ENCODE results near the gene MTHFD2L. TPM values are rescaled to one million over a fixed set of nuclear protein-coding genes. Genes with fewer than 3 reads are reported as not detected.

MTHFD2L gene
- total and polyA plus RNA-seq, 2 of the 8 experiments (the other 6 are each of a cell fraction or from before 2014, with no cell fraction given): 5.4 to 15.0 TPM

DNA sequence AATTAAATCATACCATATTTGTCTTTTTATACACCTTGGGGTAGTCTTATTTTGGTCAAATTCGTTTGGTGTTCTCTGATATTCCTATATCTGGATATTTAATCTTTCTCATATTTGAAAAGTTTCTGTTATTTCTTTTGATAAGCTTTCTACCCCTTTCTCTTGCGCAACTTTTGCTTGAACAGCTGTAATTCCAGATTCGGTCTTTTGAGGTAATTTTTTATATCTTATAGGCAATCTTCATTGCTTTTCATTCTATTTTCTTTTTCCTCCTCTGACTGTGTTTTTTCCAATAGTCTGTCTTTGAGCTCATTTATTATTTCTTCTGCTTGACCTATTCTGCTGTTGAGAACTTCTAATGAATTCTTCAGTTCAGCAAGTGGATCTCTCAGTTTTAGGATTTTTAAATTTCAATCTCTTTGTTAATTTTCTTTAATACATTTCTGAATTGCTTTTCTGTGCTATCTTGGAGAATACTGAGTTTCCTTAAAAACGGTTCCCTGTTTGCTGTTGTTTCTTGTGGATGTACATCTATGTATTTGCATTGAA, 11.3 kb upstream of the MTHFD2L start:
- Histone ChIP-seq H3K9ac (replicated peaks in 1 of 4; ENCODE audit: extremely low read depth in 1 of 4, low read depth in 3 of 4, low read length in 3 of 4) (no peak overlapping the region), H3K79me2 (ENCODE audit: control insufficient read depth in 1 of 2, insufficient read depth in 2 of 2, low read length in 2 of 2) (no peaks in the 10 kb centered on the region), H3K4me2 (ENCODE audit: insufficient read depth in 1 of 2, low read depth in 2 of 2, low read length in 2 of 2) (no peak overlapping the region), H2BK20ac (ENCODE audit: low read length) (no peak overlapping the region), H2AFZ (ENCODE audit: low read length) (no peak overlapping the region), H3K23ac (ENCODE audit: insufficient read length) (no peak overlapping the region), H3K4me1 (replicated peaks in 1 of 4; ENCODE audit: control insufficient read depth in 3 of 4, insufficient read depth in 4 of 4, low read length in 3 of 4) (no peaks in the 10 kb centered on the region), H2BK15ac (ENCODE audit: low read length) (no peak overlapping the region), H3K4ac (replicated peaks; ENCODE audit: insufficient read length, low read depth, low read length) (no peak overlapping the region), H3K27me3 (replicated peaks in 1 of 4; ENCODE audit: control insufficient read depth in 3 of 4, extremely low read depth in 1 of 4, insufficient read depth in 3 of 4, low read length in 3 of 4) (no peaks in the 10 kb centered on the region), H3K23me2 (ENCODE audit: low read depth, low read length) (no peaks in the 10 kb centered on the region), H3K14ac (ENCODE audit: insufficient read length) (no peak overlapping the region), H3K56ac (replicated peaks; ENCODE audit: insufficient read length, low read depth, low read length) (no peak overlapping the region), H4K91ac (replicated peaks; ENCODE audit: insufficient read length, low read length) (no peak overlapping the region), H3K36me3 (ENCODE audit: control insufficient read depth in 2 of 4, insufficient read depth in 4 of 4, low read length in 3 of 4) (no peaks in the 10 kb centered on the region), H4K20me1 (replicated peaks in 1 of 2; ENCODE audit: control insufficient read depth in 1 of 2, insufficient read depth in 2 of 2, low read length in 2 of 2) (no peaks in the 10 kb centered on the region), H2BK120ac (replicated peaks; ENCODE audit: low read depth, low read length) (no peak overlapping the region), H4K5ac (ENCODE audit: insufficient read length, low read depth, low read length) (no peak overlapping the region), H3K18ac (ENCODE audit: extremely low read depth, low read length) (no peak overlapping the region), H2BK12ac (ENCODE audit: low read depth, low read length) (no peak overlapping the region), H2BK5ac (ENCODE audit: low read depth, low read length) (no peak overlapping the region), H3K9me3 (ENCODE audit: insufficient read depth in 2 of 2, low read depth in 1 of 2, low read length in 1 of 2) (no peaks in the 10 kb centered on the region), H2AK5ac (ENCODE audit: low read depth, low read length) (no peak overlapping the region), H3K79me1 (ENCODE audit: low read depth, low read length) (no peaks in the 10 kb centered on the region), H3K4me3 (ENCODE audit: extremely low read depth in 1 of 4, insufficient read depth in 2 of 4, low read depth in 3 of 4, low read length in 4 of 4) (no peak overlapping the region), H3K27ac (ENCODE audit: low read depth, low read length) (no peak overlapping the region), H4K8ac (ENCODE audit: extremely low read depth, insufficient read depth, low read length) (no peak overlapping the region)
- CTCF ChIA-PET (ENCODE audit: partially characterized antibody): interaction anchor here (0.6 to 1.3 kb wide), 2 partner anchors 12 to 21 kb away, joined by 3 to 5 read pairs; no protein-coding TSS in a partner anchor
- WGBS, 2 experiments (ENCODE audit: extremely low coverage in 1 of 2, insufficient coverage in 1 of 2, insufficient read length in 1 of 2, insufficient replicate concordance in 2 of 2, low coverage in 1 of 2, low lambda C conversion rate in 2 of 2, missing lambda C conversion rate in 1 of 2): 92% methylated on average over 4 of the region's 4 CpGs; no CpG with 5 or more reads in 1 of the 2 experiments
- no peak for TF ChIP-seq FOSL1 (IDR thresholded peaks at IDR 0.05; ENCODE audit: insufficient read depth, low read depth, low read length)
- peak; percentile 91 for TF ChIP-seq CEBPB (IDR thresholded peaks at IDR 0.05; ENCODE audit: low read depth, low read length)
- no peak for TF ChIP-seq KDM1A (IDR thresholded peaks at IDR 0.05; ENCODE audit: borderline replicate concordance, low read length)
- no peak for DNase-seq (ENCODE audit: low read depth in 1 of 2, low spot score in 2 of 2)
- POLR2A ChIA-PET (ENCODE audit: partially characterized antibody): no interaction called here
- no peak for FAIRE-seq

All from H1 (cell line).